Activated CD4-positive, alpha-beta T cell treated with anti-CD3 and anti-CD28 coated beads, Interleukin-2, Interleukin-6, amounts not matched to agents 100 ng/mL and 50 ng/mL, durations not matched to agents 16 hours and 8 hours (primary cell): ENCODE data around the gene SLC22A15.
"Not testable (repeated sequence)": the region's sequence is repeated elsewhere in the genome, so short reads cannot be mapped to it uniquely, and the experiment has no call there.

Experiments
- DNase-seq: peaks from one replicate; pipeline ENCODE4 v3.0.0-alpha.2; 2020

SLC22A15 gene

DNA sequence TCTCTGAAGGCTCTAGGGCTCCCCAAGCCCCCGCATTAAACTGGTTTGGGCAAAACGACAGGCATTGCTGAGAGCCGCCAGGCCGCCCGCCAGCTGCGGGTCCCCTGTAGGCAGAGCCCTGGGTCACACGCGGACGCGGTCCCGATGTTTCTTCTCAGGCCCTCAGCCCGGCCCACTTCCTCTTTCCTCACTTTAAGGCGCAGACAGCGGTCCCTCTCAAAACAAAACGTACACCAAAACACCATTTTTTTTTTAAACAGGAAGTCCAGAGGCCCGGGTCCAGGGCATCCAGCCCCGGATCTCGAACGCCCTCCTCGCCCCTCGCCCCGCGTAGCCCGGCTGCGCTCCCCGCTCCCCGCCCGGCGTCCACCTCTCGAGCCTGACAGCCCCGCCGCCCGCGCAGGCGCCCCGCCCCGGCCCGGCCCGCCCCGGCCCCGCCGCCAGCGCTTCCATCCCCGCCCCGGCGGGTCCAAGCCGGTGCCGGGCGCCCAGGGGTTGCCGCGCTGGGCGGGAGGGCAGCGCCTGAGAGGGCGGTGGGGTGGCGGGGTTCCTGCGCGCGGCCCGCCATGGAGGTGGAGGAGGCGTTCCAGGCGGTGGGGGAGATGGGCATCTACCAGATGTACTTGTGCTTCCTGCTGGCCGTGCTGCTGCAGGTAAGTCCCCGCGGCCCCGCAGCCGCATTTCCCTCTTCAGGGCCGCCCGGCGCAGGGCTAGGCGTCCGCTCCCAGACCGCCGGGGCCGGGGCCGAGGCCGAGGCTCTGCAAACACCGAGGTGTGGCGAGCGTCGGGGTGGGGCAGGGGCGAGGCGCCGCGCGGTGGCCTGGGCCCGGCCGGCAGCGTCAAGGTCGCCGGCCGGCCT, at the start of gene SLC22A15:
Gene SLC22A15, plus strand, starts transcription at position 452 of the 859 bp plus-strand sequence. Its CDS starts 115 bp downstream, at position 567.
- DNase-seq, result peak; percentile 51

DNA sequence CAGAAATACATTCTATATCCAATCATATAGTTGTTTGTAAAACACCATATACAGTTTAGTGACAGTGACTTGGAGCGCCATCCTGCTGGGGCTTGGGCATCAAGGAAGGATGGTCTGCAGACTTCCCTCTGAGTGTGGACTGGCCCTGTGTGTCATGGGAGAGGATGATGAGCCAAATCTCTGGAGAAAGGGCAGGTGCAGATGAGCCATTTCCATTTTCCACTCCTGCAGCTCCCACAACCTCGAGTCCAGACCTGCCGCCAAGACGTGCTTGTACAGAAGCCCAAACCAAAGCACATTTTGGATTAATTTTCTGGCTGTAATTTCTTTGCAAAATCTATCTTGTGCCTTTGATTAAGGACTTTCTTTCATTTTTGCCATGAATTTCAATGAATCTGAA, 48.3 kb upstream of the SLC22A15 start:
- DNase-seq, result no peak

DNA sequence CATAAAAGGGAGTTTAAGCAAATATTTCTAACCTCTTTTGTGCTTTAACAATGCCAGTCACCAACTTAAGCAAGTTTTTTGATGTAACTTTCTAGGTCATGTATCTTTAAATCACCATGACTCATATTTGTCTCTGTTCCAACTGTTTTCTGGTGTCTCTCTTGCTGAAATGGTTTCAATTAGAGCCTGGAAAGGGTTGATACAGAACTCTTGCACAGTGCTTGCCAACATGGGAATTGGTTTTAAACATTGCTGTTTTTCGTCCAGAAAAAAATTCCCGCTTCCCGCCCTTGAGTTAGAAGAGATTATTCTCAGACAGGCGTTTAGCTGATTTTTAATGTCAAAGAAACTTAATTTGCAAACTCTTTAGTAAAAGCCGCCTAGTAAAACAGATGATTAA, 46.4 kb upstream of the SLC22A15 start:
- DNase-seq, result no peak

- DNase-seq, result no peak
Observed at GRCh38 chr1:115933625-115934024, 42.7 kb upstream of the SLC22A15 start.

GRCh38 chr1:115939455-115939854, 36.9 kb upstream of the SLC22A15 start:
- DNase-seq, result no peak

- DNase-seq, result no peak
Observed at GRCh38 chr1:115946116-115946515, 30.2 kb upstream of the SLC22A15 start.

DNA sequence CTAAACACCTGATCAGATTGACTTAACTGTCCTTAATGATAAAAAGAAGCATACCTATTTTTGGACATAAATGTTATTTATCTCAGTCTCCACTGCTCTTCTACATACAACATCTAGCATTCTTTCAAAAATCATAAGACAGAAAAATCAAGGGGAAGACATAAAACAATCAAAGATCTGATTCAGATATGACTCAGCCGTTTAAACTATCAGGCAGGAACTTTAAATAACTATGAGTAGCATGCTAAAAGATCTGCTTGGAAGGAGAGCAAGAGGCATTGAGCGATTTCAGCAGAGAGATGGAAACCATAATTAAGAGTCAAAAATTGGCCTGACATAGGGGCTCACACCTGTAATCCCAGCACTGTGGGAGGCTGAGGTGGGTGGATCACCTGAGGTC, 27.2 kb upstream of the SLC22A15 start:
- no peak for DNase-seq

DNA sequence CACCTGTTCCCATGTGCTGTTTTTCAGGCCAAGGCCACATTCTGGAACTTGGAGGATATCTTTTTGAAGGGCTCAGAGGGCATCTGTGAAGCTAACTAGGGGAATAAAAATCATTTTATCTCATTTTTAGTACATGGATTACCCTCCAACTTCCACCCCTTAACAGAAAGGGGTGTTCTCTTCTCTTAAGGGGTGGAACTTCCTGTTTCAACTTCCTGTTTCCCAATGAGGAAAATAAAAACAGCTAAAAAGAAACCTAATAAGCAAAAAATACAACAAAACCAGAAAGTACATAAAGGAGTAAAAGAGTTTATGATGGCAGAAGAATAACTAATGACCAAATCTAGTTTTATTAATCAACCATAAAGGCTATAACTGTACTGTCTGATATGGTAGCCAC, 24.8 kb upstream of the SLC22A15 start:
- DNase-seq, result no peak

DNA sequence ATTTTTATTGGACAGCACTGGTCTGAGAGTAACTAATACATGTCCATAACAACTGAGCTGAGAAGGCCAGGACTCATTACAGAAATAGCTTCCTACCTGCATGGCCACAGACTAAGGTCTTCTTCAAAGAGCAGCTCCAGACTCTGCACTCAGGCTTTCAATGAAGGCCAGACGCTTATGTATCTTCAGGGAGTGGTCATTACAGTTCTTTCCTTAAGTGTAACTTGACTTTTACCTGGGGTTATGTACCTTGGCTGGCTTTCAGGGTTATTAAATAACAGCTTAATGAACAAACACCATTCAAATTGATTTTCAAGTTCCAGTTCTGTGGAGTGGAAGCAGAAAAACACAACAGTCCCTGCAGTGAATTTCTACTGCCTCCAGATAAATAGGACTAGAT, 23.8 kb upstream of the SLC22A15 start:
- DNase-seq, result no peak

DNA sequence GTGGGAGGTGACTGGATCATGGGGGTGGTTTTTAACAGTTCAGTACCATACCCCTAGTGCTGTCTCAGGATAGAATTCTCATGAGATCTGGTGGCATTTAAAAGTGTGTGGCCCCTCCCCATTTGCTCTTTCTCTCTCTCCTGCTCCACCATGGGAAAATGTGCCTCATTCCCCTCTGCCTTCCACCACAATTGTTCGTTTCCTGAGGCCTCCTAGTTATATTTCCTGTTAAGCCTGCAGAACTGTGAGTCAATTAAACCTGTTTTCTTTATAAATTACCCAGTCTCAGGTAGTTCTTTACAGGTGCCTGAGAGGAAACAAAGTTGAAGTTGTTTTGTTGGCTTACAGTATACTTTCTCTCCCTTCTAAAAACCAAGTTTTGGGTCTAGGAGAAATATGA, 23.1 kb upstream of the SLC22A15 start:
- no peak for DNase-seq

GRCh38 chr1:115954684-115955083, 21.6 kb upstream of the SLC22A15 start:
- no peak for DNase-seq

GRCh38 chr1:115955228-115955627, 21.1 kb upstream of the SLC22A15 start:
- DNase-seq, result no peak

DNA sequence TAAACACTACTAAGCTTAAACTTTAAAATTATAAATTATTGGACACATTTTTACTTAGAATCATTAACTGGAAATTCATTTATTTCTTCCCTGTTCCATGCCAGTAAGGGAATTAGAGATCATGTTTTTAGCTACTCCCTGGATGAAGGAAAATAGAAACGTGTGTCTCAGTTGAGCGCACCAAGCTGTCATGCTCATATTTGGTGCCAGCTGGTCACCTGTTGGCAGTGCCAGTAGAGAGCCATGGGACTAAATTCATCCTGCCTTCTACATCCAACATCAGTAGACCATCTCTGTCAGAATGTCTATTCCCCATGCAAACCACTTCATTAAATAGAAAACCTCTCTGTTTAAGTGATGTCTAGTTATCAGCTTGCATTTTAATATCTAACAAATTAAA, 17.4 kb upstream of the SLC22A15 start:
- DNase-seq, result no peak

DNA sequence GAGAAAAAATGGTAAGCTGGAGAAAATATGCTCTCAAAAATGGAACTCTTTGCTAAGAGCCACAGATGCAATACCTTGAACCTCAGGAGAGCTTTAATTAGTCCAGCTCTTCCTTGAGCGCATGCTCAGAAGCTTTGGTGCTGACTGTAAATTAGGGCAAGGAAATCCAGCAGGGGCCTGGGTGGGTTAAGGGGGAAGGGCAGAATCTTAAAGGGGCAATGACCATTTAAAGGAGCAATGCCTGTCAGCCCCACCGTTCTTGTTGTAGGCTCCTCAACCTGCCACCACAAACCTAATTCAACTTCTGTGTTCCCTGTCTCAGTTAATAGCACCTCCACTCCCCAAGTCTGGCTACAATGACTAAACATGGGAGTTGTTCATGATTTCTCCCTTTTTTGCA, 6.8 kb upstream of the SLC22A15 start:
- no peak for DNase-seq

DNA sequence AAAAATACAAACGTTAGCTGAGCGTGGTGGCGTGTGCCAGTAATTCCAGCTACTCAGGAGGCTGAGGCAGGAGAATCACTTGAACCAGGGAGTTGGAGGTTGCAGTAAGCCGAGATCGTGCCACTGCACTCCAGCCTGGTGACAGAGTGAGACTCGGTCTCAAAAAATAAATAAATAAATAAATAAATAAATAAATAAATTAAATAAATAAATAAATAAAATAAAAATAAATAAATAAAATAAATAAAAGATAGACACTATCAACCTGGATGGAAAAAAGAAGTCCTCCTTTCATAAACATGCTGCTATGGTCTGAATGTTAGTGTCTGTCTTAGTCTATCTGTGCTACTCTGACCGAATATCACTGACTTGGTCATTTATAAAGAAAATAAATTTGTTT, 4.5 kb upstream of the SLC22A15 start:
- DNase-seq, result not testable (repeated sequence)

GRCh38 chr1:115973154-115973553, 3.2 kb upstream of the SLC22A15 start:
- no peak for DNase-seq

GRCh38 chr1:115975569-115976061, 698 bp upstream of the SLC22A15 start:
- no peak for DNase-seq

DNA sequence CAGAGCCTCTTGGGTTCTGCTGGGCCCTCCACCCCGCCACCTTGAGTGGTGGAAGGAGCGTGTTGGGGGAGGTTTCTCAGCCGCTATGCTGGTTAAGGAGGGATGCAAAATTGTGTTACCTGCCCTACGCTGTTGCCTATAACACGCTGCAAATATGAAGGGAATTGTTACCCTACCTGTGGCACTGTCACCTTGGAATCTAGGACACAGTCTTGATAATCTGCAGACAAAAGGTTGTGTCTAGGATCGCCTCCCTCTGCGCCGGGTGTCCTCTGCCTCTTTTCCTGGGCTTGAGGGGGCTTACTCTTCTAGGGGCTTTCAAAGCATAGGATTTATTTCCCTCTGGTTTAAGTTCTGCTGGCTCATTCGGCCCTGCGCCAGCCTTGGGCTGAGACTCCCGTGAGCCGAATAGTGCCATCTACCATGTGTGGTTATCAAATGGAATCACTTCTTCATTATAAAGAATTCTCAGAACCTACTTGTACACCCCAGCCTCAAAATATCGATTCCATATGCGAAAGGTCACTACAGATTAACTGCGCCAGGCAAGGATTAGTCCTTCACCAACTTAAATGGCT, 697 bp downstream of the SLC22A15 start:
- no peak for DNase-seq

- no peak for DNase-seq
Observed at GRCh38 chr1:115977499-115978258, 1.4 kb downstream of the SLC22A15 start.

GRCh38 chr1:115978292-115978941, 2.1 kb downstream of the SLC22A15 start:
- no peak for DNase-seq

DNA sequence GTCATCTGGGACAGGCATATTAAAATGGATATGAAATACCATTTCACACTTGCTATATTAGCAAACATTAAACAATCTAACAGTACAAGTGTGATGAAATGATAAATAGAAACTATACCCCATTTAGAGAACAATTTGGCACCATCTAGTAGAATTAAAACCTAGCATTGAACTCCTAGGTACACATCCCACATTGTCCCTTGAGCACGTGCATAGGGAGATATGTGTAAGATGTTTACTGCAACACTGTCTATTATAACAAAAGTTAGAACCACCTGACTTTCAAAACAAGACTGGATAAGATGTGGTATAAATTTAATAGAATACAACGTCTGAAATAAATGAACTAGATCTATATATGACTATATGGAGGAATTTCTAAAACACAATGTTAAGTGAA, 3.8 kb downstream of the SLC22A15 start:
- DNase-seq, result no peak

- DNase-seq, result peak; percentile 54
Observed at GRCh38 chr1:115980998-115981993, 5.0 kb downstream of the SLC22A15 start.
